ENCODE measurements around the gene PI4K2A. TPM values are rescaled to one million over a fixed set of nuclear protein-coding genes. Genes with fewer than 3 reads are reported as not detected.
"Not testable (repeated sequence)": the region's sequence is repeated elsewhere in the genome, so short reads cannot be mapped to it uniquely, and the experiment has no call there.

Gene PI4K2A
- total RNA-seq, 2 donors from 2014 or later: 11.2 to 12.1 TPM

DNA sequence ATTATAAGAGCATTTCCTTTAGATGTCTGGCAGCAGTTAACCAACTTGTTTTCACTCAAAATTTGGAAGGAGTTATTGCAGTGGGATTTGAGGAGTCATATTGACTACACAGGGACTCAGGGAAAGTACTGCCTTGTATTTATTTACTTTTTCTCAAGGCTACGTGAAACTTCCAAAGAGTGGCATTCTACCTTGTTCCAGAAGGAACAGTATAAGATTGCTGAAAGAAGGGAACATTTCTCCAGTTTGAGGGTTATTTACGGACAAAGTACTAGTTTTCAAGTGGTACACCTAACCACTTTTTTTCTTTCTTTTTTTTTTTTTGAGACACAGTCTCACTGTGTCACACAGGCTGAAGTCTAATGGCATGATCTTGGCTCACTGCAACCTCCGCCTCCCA is 12.2 kb upstream of the PI4K2A start:
- DNase-seq: no peak
- intact Hi-C loops (cut with DNase I): no loop called here
- no peak for ATAC-seq

DNA sequence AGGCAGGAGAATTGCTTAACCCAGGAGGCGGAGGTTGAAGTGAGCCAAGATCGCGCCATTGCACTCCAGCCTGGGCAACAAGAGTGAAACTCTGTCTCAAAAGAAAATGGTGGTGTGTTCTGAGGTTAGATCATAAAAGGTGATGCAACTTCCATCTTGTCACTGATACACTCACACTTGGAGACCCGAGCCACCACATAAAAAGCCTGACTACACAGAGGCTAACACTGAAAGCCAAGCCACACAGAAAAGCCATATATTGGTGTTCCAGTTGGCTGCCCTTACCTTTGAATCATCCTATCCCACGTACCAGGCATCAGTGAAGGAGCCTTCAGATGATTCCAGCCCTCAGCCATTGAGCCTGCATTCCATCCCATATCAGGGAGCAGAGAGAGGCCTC is 11.2 kb upstream of the PI4K2A start:
- ATAC-seq: no peak
- DNase-seq: no peak
- intact Hi-C loops (cut with DNase I): no loop called here

DNA sequence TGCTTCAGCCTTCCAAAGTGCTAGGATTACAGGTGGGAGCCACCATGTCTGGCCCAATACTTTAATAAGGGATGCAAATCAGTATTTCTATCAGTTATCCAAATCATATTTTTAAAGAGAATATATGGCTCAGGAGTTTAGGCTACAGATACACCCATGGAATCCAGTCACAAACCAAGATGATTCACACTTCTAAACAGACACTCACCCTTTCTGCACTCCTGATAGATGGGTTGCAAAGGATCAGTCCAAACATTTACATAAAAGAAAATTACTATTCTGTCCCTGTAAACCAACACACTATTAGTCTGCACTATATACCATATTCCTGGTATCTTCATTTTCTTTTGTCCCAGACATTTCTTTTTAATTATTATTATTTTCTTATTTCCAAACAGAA is 9.4 kb upstream of the PI4K2A start:
- DNase-seq (no peak), ATAC-seq (no peak)
- intact Hi-C loops (cut with DNase I): no loop called here

DNA sequence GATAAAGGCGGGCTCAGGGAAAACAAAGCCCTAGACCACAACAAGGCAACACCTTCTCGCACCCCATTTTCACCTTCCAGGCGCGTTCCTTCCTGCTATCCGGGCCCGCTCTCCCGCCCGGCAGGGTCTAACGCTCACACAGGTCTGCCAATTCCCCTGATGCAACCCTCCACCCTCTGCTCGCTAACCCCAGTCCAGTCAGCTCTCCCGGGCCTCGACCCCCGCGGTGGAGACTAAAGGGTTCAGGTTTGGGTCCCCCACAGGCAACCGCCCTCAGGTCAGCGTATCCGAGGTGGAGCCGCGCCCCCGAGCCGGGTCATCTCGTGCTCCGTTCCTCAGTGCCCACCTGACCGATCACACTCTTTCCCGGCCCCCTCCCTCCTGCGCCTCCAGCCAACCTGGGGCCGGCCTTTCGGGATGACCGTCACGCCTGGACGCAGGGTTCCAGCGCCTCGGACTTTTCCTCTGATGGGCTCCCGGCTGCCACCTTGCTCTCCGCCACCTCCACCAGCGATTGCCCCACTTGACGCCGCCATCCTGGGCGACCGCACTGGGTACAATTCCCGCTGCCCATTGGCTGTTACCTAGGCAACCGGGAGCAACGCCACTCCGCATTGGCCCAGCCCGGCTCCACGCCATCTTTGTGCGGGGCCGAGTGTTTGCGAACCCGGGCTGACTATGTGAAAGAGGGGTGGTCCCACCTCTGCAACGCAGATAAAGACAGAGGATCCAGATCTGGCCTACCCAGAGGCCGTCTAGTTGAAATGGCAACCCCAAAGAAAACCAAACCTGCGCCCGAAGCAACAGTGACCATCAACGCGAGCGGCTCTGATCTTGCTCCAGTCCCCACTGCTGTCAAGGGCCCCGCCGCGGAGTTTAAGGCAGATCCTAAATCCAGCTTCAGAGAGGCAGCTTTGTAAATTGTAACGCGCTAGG is 7.3 kb upstream of the PI4K2A start, which contains the start of gene MORN4:
Gene MORN4, minus strand, starts transcription at position 552 of the 936 bp plus-strand sequence. CDS start 13,847 bp downstream, outside the sequence.
- ATAC-seq: peak; percentile 100
- intact Hi-C loops (cut with DNase I): no loop called here

DNA sequence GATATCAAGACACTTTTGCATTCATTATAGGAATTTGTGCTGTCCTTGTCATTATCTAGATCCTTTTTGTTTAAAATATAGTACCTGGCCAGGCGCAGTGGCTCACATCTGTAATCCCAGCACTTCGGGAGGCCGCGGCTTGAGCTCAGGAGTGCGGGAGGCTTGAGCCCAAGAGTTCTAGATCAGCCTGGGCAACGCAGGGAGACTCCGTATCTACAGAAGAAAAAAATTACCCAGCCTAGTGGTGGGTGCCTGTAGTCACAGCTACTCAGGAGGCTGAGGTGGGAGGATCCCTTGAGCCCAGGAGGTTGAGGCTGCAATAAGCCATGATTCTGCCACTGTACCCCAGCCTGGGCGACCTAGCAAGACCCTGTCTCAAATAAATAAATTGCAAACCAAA is 6.5 kb upstream of the PI4K2A start:
- DNase-seq: no peak
- intact Hi-C loops (cut with DNase I): no loop called here
- peak in 1 of 2 donors; percentile 24 for ATAC-seq

More for the DNA sequence above, 7.3 kb upstream of the PI4K2A start, which contains the start of gene MORN4:
- peak; percentile 96 for DNase-seq

DNA sequence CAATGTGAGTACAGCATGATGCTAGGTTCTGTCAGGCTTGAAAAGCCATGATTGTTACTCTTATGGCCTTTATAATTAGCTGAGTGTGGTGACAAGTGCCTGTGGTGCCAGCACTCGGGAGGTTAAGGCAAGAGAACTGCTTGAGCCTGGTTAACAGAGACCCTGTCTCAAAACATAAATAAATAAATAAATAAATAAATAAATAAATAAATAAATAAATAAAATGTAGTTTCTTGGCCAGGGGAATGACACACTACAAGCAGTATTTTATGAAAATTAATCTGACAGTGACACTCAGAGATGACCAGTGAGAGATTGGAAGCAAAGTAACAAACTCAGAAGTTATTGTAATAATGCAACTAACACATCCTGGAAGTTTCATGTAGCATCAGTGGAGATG is 4.9 kb upstream of the PI4K2A start:
- intact Hi-C loops (cut with DNase I): no loop called here
- DNase-seq (no peak), ATAC-seq (no peak)

DNA sequence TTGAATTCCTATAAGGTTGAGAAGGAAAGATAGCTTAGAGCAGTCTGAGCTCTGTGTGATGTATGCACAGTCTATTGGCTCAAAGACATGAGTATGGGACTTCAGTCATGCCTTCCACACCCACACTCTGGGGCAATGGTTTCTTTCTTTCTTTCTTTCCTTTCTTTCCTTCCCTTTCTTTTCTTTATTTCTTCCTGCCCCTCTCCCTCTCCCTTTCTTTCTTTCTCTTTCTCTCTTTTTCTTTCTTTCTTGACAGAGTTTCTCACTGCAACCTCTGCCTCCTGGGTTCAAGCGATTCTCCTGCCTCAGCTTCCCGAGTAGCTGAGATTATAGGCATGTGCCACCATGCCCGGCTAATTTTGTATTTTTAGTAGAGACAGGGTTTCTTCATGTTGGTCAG is 1.4 kb upstream of the PI4K2A start:
- intact Hi-C loops (cut with DNase I); DNase-seq; ATAC-seq: not testable (repeated sequence)

DNA sequence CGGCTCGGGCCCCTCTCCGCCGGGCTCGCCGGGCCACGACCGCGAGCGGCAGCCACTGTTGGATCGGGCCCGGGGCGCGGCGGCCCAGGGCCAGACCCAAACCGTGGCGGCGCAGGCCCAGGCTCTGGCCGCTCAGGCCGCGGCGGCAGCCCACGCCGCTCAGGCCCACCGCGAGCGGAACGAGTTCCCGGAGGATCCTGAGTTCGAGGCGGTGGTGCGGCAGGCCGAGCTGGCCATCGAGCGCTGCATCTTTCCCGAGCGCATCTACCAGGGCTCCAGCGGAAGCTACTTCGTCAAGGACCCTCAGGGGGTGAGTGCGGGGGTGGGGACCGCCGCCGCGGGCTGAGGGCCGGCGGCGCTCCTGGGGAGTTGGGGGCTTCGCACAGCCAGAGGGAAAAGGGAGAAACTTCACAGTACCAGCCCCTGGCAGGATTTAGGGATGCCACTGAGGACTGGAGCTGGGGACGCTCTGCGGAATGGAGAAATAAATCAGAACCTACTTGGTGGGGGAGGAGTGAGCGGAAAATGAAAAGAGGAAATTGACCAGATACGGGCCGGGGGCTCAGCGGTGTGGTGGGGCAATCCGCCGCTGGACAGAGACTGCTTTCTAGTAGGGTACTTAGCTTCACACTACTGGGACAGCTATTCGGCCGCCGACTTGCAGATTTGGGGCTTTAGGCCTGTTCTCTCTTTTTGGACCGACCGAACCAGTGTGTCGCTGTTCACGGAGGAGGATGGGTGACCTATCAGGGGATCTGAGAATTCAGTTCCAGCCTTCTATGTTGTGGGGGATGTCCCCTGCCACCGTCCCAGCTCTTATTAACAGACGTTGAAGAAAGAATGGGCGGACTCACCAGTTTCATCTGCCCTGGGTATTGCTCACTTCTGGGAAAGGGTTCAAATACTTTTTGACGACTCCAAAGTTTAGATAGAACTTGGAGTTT is 669 bp downstream of the PI4K2A start:
- DNase-seq (peak; percentile 36), ATAC-seq (peak; percentile 54 to 69)
- intact Hi-C loops (cut with DNase I): no loop called here

DNA sequence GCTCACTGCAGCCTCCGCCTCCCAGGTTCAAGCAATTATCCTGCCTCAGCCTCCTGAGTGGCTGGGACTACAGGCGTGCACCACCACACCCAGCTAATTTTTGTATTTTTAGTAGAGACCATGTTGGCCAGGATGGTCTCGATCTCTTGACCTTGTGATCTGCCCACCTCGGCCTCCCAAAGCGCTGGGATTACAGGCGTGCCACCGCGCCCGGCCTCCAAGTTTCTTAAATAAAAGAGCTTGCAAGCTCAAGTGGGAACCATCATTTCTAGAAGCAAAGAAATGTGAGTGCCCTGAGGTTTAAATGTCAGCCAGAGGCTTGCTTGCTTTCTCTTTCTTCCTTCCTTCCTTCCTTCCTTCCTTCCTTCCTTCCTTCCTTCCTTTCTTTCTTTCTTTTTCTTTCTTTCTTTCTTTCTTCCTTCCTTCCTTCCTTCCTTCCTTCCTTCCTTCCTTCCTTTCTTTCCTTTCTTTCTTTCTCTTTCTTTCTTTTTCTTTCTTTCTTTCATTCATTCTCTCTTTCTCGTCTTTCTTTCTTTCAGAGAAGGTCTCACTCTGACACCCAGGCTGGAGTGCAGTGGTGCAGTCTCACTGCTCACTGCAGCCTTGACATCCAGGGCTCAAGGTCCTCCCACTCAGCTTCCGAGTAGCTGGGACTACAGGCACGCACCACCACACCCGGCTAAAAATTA is 2.1 kb downstream of the PI4K2A start:
- intact Hi-C loops (cut with DNase I); DNase-seq; ATAC-seq: not testable (repeated sequence)

DNA sequence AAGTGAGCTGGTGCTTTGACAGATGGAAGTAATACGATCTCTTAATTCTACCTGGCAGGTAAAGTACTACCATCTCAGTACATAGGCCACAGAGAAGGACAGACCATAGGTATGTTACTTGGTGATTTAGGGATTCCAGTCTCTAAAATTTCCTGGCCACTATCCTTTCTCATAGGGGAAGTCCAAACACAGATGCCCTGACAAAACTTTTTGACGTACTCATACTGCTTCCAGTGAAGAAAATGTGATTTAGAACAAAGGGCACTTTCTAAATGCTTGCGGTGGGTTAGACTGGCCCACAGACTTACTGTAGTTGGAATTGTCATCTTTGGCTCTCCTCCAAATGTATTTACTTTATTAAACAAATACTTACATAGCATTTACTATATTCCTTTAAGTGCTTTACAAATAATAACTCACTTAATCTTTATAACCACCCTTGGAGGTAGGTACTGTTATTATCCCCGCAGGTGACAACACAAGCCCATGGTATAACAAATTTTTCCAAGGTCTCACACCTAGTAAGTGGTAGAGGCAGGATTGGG is 3.0 kb downstream of the PI4K2A start:
- ATAC-seq (no peak), DNase-seq (no peak)
- intact Hi-C loops (cut with DNase I): no loop called here

DNA sequence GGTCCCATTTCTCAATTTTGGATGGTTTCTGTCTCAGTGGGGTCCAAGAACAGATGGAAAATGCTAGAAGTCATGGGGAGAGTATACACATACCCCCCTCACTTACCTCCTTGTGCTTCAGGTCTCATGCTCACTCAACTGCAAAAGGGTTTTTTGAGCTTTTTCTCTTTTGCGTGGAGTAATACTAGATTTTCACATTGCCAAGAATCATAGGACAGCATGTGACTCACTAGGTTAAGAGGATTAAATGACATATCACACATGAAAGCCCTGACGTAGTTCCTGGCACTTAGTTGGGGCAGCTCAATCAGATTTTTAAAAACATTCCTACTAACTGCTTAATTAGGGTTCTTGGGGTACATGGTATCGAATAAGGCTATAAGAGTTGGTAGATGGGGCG is 4.5 kb downstream of the PI4K2A start:
- DNase-seq (no peak), ATAC-seq (no peak)
- intact Hi-C loops (cut with DNase I): no loop called here

DNA sequence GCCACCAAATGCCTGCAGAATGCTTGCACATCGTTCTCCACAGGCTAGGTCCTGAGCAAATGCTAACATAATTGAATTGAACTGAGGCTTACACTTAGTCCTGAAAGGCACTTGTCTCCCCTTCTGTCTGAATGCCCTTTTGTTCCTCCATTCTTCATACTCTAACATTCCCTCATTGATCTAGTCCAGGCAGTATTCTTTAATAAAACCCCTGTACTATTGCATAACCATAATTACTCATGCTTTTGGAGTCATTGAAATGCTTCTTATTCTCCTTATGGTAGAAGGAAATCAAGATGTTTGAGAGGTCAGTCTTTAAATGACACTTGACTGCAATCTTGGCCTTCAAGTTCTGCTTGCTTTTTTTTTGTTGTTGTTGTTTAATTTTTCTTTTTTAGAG is 7.1 kb downstream of the PI4K2A start:
- peak in 1 of 2 donors; percentile 23 for ATAC-seq
- DNase-seq: no peak
- intact Hi-C loops (cut with DNase I): no loop called here

DNA sequence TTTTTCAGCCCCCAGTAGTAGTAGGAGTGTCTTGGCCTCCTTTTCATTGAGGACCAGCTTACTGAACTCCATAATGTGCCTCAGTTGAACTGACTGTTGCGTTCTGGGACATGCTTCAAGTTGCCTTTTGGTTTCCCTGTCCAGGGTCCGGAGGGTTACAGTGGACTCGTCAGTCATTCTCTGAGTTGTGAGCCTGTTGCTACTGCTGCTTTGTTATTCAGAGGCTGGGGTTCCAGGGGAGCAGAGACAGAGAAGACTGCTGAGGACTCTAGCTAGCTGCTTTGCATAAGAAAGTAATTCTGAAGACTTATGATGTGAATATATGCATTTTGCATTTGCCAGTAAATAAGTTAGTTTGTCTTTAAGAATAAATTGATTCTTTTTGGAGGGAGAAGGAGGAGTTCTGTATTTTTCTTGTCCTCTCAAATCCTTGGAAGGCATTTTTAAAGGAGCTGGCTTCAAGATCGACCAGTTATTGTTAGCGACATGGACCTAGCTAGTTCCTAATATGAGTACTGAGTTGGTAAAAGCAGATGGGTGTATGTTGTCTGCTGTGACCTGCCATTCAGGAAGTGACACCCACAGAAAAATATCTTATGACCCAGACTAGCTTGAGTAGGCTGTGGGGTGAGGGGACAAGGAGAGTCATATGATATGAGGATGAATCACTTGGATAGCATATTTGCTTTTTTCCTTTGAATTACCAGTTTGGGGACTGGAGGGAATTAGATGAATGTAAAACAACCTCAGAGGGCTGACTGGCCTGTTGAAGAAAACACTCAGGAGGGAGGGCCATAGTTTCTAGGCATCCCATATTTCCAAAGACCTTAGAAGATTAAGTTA is 8.3 kb downstream of the PI4K2A start:
- peak; percentile 78 to 92 for ATAC-seq
- intact Hi-C loops (cut with DNase I): no loop called here
- no peak for DNase-seq

DNA sequence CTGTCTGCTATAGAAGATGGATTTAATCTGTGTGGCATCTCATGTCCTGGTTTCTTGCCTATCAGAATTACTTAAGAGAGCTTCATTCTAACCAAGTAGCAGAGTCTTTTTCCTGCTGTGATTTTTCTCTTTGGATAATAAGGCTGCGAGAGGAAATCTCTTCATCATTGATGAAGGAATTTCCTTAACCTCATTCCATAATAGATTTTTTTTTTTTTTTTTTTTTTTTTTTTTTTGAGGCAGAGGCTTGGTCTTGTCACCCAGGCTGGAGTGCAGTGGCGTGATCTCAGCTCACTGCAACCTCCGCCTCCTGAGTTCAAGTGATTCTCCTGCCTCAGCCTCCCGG is 8.9 kb downstream of the PI4K2A start:
- ATAC-seq; intact Hi-C loops (cut with DNase I); DNase-seq: not testable (repeated sequence)

DNA sequence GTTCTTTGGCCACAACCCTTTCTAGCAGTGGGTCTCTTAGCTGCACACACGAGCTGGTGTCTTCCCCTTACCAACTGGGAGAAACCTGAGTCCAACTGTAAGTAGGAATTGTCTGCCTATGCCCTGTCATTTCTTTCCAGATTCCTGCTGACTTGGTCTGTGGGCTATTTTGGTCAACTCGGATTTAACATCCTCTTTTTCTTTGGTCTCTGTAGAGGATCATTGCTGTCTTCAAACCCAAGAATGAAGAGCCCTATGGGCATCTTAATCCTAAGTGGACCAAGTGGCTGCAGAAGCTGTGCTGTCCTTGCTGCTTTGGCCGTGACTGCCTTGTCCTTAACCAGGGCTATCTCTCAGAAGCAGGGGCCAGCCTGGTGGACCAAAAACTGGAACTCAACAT is 10.3 kb downstream of the PI4K2A start:
- no peak for DNase-seq
- intact Hi-C loops (cut with DNase I): no loop called here
- ATAC-seq: no peak

DNA sequence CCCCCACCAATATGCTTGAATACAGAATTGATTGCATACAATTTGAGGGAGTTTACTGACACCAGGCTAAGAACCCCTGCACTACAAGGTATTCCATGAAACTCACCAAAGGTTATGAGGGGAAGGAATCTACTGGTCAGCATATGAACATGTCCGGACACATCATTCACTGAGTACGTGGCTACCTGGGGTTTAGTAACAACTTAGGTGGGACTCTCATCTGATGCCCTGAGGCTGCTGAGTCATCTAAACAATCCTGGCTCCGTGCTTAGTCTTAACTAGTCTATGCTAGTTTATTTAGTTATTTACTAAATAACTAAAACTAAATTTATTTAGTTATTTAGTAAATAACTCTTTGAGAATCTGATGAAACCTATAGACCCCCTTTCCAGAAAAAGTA is 11.3 kb downstream of the PI4K2A start:
- intact Hi-C loops (cut with DNase I): no loop called here
- DNase-seq (no peak), ATAC-seq (no peak)

DNA sequence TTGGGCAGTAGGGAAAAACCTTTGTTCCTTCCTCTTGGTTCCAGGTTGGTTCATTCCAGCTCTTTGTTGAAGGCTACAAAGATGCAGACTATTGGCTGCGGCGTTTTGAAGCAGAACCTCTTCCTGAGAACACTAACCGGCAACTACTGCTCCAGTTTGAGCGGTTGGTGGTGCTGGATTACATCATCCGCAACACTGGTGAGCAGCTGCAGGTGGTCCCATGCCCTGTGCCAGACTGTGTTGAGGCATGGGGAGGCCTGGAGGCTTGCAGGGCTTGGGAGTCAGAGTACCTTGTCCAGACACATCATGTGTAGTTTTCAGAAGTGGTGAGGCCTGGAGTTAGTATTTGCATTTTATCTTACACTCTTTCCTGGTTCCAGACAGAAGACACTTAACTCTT is 16.3 kb downstream of the PI4K2A start:
- intact Hi-C loops (cut with DNase I): no loop called here
- no peak for DNase-seq
- ATAC-seq: no peak

DNA sequence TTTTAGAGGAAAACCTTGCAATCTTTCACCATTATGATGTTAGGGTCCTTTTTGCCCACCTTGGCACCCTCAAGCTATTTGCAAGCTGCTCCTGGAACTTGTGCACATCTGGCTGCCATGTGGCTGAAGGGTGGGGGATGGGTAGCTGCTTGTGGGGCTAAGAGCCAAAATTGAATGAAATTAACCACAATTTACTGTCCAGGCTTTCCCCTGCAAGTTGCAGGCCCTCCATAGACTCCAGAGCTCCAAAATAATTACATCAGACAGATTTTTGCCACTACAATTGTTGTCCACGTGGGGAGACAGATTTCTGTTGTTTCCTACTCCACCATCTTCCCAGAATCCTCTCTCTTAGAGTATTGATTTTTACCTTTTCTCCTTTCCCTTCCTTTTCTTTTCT is 19.1 kb downstream of the PI4K2A start:
- DNase-seq (no peak), ATAC-seq (no peak)
- intact Hi-C loops (cut with DNase I): no loop called here
